Mesendoderm (in vitro differentiated cells): ENCODE data around the gene NHERF2.

Source experiments
- DNase-seq: peaks from one replicate; pipeline ENCODE4 v3.0.0; 2013
- H2AK5ac ChIP-seq: 2 replicates; pipeline ENCODE4 v1.6.1; 2013; ENCODE audit warnings: low read length, inconsistent platforms
- H2BK120ac ChIP-seq: 2 replicates; pipeline ENCODE4 v1.6.1; 2013; ENCODE audit warnings: low read depth, mild to moderate bottlenecking, low read length, moderate library complexity, mixed read lengths
- H2BK15ac ChIP-seq: replicated peaks from 2 replicates; pipeline ENCODE4 v1.6.1; 2013; ENCODE audit warnings: low read depth, mild to moderate bottlenecking, moderate library complexity
- H2BK5ac ChIP-seq: 2 replicates; pipeline ENCODE4 v1.6.1; 2013; ENCODE audit warnings: low read length, inconsistent platforms
- H3K18ac ChIP-seq: 2 replicates; pipeline ENCODE4 v1.6.1; 2013; ENCODE audit warnings: mild to moderate bottlenecking, low read length, mixed read lengths
- H3K23ac ChIP-seq: one replicate; pipeline ENCODE4 v1.6.1; 2013; ENCODE audit warnings: low read length
- H3K27ac ChIP-seq: 2 replicates; pipeline ENCODE4 v1.5.1; 2013; ENCODE audit warnings: low read depth, mild to moderate bottlenecking, inconsistent platforms, low read length, moderate library complexity
- H3K27me3 ChIP-seq: 2 replicates; pipeline ENCODE4 v1.6.1; 2013; ENCODE audit warnings: low read length, control low read depth, mild to moderate bottlenecking, inconsistent platforms; ENCODE audit not compliant: insufficient read depth, poor library complexity
- H3K36me3 ChIP-seq: 2 replicates; pipeline ENCODE4 v1.6.1; 2013; ENCODE audit warnings: low read length, inconsistent platforms; ENCODE audit not compliant: control insufficient read depth, insufficient read depth
- H3K4ac ChIP-seq: one replicate; pipeline ENCODE4 v1.6.1; 2013; ENCODE audit warnings: low read depth, mild to moderate bottlenecking, low read length, moderate library complexity
- H3K4me1 ChIP-seq: 2 replicates; pipeline ENCODE4 v1.6.1; 2013; ENCODE audit warnings: low read depth, low read length, inconsistent platforms; ENCODE audit not compliant: control insufficient read depth
- H3K4me2 ChIP-seq: 2 replicates; pipeline ENCODE4 v1.6.1; 2013; ENCODE audit warnings: low read length
- H3K4me3 ChIP-seq: 2 replicates; pipeline ENCODE4 v1.5.1; 2013; ENCODE audit warnings: mild to moderate bottlenecking, low read length
- H3K56ac ChIP-seq: one replicate; pipeline ENCODE4 v1.6.1; 2013; ENCODE audit warnings: low read length
- H3K79me1 ChIP-seq: 2 replicates; pipeline ENCODE4 v1.6.1; 2013; ENCODE audit warnings: low read length, inconsistent platforms
- H3K79me2 ChIP-seq: 2 replicates; pipeline ENCODE4 v1.6.1; 2013; ENCODE audit warnings: mild to moderate bottlenecking, low read length; ENCODE audit not compliant: control insufficient read depth, insufficient read depth
- H3K9ac ChIP-seq: 2 replicates; pipeline ENCODE4 v1.6.1; 2013; ENCODE audit warnings: low read length, inconsistent platforms
- H4K5ac ChIP-seq: one replicate; pipeline ENCODE4 v1.6.1; 2013; ENCODE audit warnings: low read length
- H4K8ac ChIP-seq: one replicate; pipeline ENCODE4 v1.6.1; 2013; ENCODE audit warnings: low read depth, mild to moderate bottlenecking, control low read depth, low read length, moderate library complexity
- WGBS: extraction: QIAGEN DNeasy Blood & Tissue Kit; methylation state at CpG from one replicate; pipeline ENCODE4 v1.1.7; 2013; ENCODE audit warnings: low lambda C conversion rate, missing lambda C conversion rate; ENCODE audit not compliant: insufficient coverage; ENCODE audit errors: extremely low coverage; 5-methylcytosine and 5-hydroxymethylcytosine counted together

The NHERF2 gene

GRCh38 chr16:2076072-2076865 lies 49.6 kb downstream of the NHERF2 start:
- Histone ChIP-seq H2BK5ac (no peak overlapping the region), H2BK15ac (no peak overlapping the region), H3K36me3 (peaks cover 3% of the 10 kb centered on the region), H3K4ac (no peak overlapping the region), H3K23ac (no peak overlapping the region), H3K79me2 (no peaks in the 10 kb centered on the region), H3K4me3 (no peak overlapping the region), H3K4me1 (no peaks in the 10 kb centered on the region), H4K5ac (no peak overlapping the region), H4K8ac (no peak overlapping the region), H2AK5ac (no peak overlapping the region), H3K56ac (no peak overlapping the region), H3K9ac (no peak overlapping the region), H3K4me2 (no peak overlapping the region), H3K79me1 (no peaks in the 10 kb centered on the region), H2BK120ac (no peak overlapping the region), H3K18ac (no peak overlapping the region), H3K27me3 (no peaks in the 10 kb centered on the region), H3K27ac (no peak overlapping the region)
- WGBS: no CpG with 5 or more reads among the region's 28 CpGs
- no peak for DNase-seq

GRCh38 chr16:2077016-2077415 lies 50.3 kb downstream of the NHERF2 start:
- H3K36me3 ChIP-seq: peaks cover 3% of the 10 kb centered on the region
- no peak overlapping the region for H3K4me2 ChIP-seq
- no peak overlapping the region for H4K5ac ChIP-seq

GRCh38 chr16:2077696-2078095 lies 51.0 kb downstream of the NHERF2 start:
- Histone ChIP-seq H3K4me2 (no peak overlapping the region), H3K4me1 (no peaks in the 10 kb centered on the region), H3K23ac (no peak overlapping the region), H2AK5ac (no peak overlapping the region), H3K79me2 (no peaks in the 10 kb centered on the region), H3K79me1 (no peaks in the 10 kb centered on the region), H2BK120ac (no peak overlapping the region), H4K5ac (no peak overlapping the region), H3K36me3 (peaks cover 3% of the 10 kb centered on the region), H2BK15ac (no peak overlapping the region), H3K9ac (no peak overlapping the region), H3K18ac (no peak overlapping the region), H2BK5ac (no peak overlapping the region), H3K4ac (no peak overlapping the region), H3K56ac (no peak overlapping the region), H3K27me3 (no peaks in the 10 kb centered on the region), H3K27ac (no peak overlapping the region), H3K4me3 (no peak overlapping the region), H4K8ac (no peak overlapping the region)
- DNase-seq: no peak
- no CpG with 5 or more reads among the region's 21 CpGs for WGBS

More at GRCh38 chr16:2077016-2077415, 50.3 kb downstream of the NHERF2 start:
- no CpG with 5 or more reads among the region's 17 CpGs for WGBS
- no peak for DNase-seq
- Histone ChIP-seq H2BK5ac (no peak overlapping the region), H3K18ac (no peak overlapping the region), H2BK15ac (no peak overlapping the region), H3K27me3 (no peaks in the 10 kb centered on the region), H3K4me3 (no peak overlapping the region), H3K4me1 (no peaks in the 10 kb centered on the region), H4K8ac (no peak overlapping the region), H3K23ac (no peak overlapping the region), H3K9ac (no peak overlapping the region), H3K79me2 (no peaks in the 10 kb centered on the region), H3K56ac (no peak overlapping the region), H3K79me1 (no peaks in the 10 kb centered on the region), H3K27ac (no peak overlapping the region), H3K4ac (no peak overlapping the region), H2BK120ac (no peak overlapping the region), H2AK5ac (no peak overlapping the region)

- Histone ChIP-seq H3K79me1 (no peaks in the 10 kb centered on the region), H3K36me3 (peaks cover 3% of the 10 kb centered on the region), H4K8ac (no peak overlapping the region), H2AK5ac (no peak overlapping the region), H3K56ac (no peak overlapping the region), H3K18ac (no peak overlapping the region), H2BK5ac (no peak overlapping the region), H3K27me3 (no peaks in the 10 kb centered on the region), H2BK15ac (no peak overlapping the region), H3K79me2 (no peaks in the 10 kb centered on the region), H3K23ac (no peak overlapping the region), H3K4me1 (no peaks in the 10 kb centered on the region), H4K5ac (no peak overlapping the region), H3K27ac (no peak overlapping the region), H3K4ac (no peak overlapping the region), H3K4me3 (no peak overlapping the region), H2BK120ac (no peak overlapping the region), H3K4me2 (no peak overlapping the region), H3K9ac (no peak overlapping the region)
- no peak for DNase-seq
- no CpG with 5 or more reads among the region's 7 CpGs for WGBS
Measured at GRCh38 chr16:2078096-2078495, 51.4 kb downstream of the NHERF2 start.

GRCh38 chr16:2078691-2079090 lies 52.0 kb downstream of the NHERF2 start:
- Histone ChIP-seq H3K23ac (no peak overlapping the region), H4K8ac (no peak overlapping the region), H4K5ac (no peak overlapping the region), H3K18ac (no peak overlapping the region), H3K4me1 (no peaks in the 10 kb centered on the region), H3K4ac (no peak overlapping the region), H3K79me2 (no peaks in the 10 kb centered on the region), H2BK5ac (no peak overlapping the region), H3K27me3 (no peaks in the 10 kb centered on the region), H2AK5ac (no peak overlapping the region), H3K56ac (no peak overlapping the region), H3K4me2 (no peak overlapping the region), H3K9ac (no peak overlapping the region), H2BK120ac (no peak overlapping the region), H2BK15ac (no peak overlapping the region), H3K27ac (no peak overlapping the region), H3K36me3 (peaks cover 3% of the 10 kb centered on the region), H3K79me1 (no peaks in the 10 kb centered on the region), H3K4me3 (no peak overlapping the region)
- no CpG with 5 or more reads among the region's 23 CpGs for WGBS
- DNase-seq: no peak

GRCh38 chr16:2079311-2079800 lies 52.7 kb downstream of the NHERF2 start:
- Histone ChIP-seq H3K56ac (no peak overlapping the region), H2BK120ac (no peak overlapping the region), H3K4me1 (no peaks in the 10 kb centered on the region), H3K23ac (no peak overlapping the region), H3K36me3 (peaks cover 3% of the 10 kb centered on the region), H3K9ac (no peak overlapping the region), H3K4me2 (no peak overlapping the region), H4K5ac (no peak overlapping the region), H3K79me1 (no peaks in the 10 kb centered on the region), H2BK15ac (no peak overlapping the region), H4K8ac (no peak overlapping the region), H3K4me3 (no peak overlapping the region), H2AK5ac (no peak overlapping the region), H3K4ac (no peak overlapping the region), H3K79me2 (no peaks in the 10 kb centered on the region), H3K27me3 (no peaks in the 10 kb centered on the region), H3K18ac (no peak overlapping the region), H3K27ac (no peak overlapping the region), H2BK5ac (no peak overlapping the region)
- WGBS: no CpG with 5 or more reads among the region's 30 CpGs
- DNase-seq: no peak
